RWPE2 (cell line): ENCODE results near the gene FAM118A.

Experiments
- ATAC-seq: fragments of 200-7000 bp; cut with Tn5 transposase; 3 replicates; pipeline ENCODE4 v1.9.1; 2021; ENCODE audit warnings: low read depth
- DNase-seq: peaks from one replicate; pipeline ENCODE4 v3.0.0-alpha.2; 2020; ENCODE audit warnings: low spot score
- H3K27ac ChIP-seq: fragments of 450-650 bp; 2 replicates; pipeline ENCODE4 v1.5.1; 2017; ENCODE audit warnings: mild to moderate bottlenecking; ENCODE audit not compliant: poor library complexity, severe bottlenecking
- H3K27me3 ChIP-seq: fragments of 250-450 bp; sonication (Bioruptor Pico); 2 replicates; pipeline ENCODE4 v1.5.1; 2021; ENCODE audit warnings: mild to moderate bottlenecking, moderate library complexity; ENCODE audit not compliant: insufficient read depth, poor library complexity, severe bottlenecking
- H3K36me3 ChIP-seq: fragments of 250-450 bp; sonication (Bioruptor Pico); 2 replicates; pipeline ENCODE4 v1.5.1; 2020; ENCODE audit warnings: low read depth, mild to moderate bottlenecking, moderate library complexity
- H3K4me1 ChIP-seq: fragments of 250-450 bp; sonication (Bioruptor Pico); 2 replicates; pipeline ENCODE4 v1.5.1; 2021; ENCODE audit warnings: mild to moderate bottlenecking, moderate library complexity; ENCODE audit not compliant: insufficient read depth, poor library complexity, severe bottlenecking
- H3K4me3 ChIP-seq: fragments of 250-450 bp; sonication (Bioruptor Pico); 2 replicates; pipeline ENCODE4 v1.5.1; 2021; ENCODE audit warnings: mild to moderate bottlenecking, moderate library complexity; ENCODE audit not compliant: severe bottlenecking
- H3K9me3 ChIP-seq: fragments of 250-450 bp; sonication (Bioruptor Pico); 2 replicates; pipeline ENCODE4 v1.5.1; 2021; ENCODE audit warnings: mild to moderate bottlenecking, moderate library complexity; ENCODE audit not compliant: severe bottlenecking
- TF ChIP-seq, protein P1 (sequence below): fragments of 450-650 bp; IDR thresholded peaks from one replicate; pipeline ENCODE4 v1.5.1; 2017; ENCODE audit warnings: mild to moderate bottlenecking, moderate library complexity; ENCODE audit not compliant: poor library complexity, severe bottlenecking

FAM118A gene

GRCh38 chr22:45329530-45329936 lies 19.8 kb downstream of the FAM118A start:
- DNase-seq (no peak), ATAC-seq (no peak)
- no peak overlapping the region for H3K27ac ChIP-seq
- TF ChIP-seq, protein P1, sequence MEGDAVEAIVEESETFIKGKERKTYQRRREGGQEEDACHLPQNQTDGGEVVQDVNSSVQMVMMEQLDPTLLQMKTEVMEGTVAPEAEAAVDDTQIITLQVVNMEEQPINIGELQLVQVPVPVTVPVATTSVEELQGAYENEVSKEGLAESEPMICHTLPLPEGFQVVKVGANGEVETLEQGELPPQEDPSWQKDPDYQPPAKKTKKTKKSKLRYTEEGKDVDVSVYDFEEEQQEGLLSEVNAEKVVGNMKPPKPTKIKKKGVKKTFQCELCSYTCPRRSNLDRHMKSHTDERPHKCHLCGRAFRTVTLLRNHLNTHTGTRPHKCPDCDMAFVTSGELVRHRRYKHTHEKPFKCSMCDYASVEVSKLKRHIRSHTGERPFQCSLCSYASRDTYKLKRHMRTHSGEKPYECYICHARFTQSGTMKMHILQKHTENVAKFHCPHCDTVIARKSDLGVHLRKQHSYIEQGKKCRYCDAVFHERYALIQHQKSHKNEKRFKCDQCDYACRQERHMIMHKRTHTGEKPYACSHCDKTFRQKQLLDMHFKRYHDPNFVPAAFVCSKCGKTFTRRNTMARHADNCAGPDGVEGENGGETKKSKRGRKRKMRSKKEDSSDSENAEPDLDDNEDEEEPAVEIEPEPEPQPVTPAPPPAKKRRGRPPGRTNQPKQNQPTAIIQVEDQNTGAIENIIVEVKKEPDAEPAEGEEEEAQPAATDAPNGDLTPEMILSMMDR = no peak
- no peaks in the 10 kb centered on the region for H3K27me3 ChIP-seq
- peaks cover 10% of the 10 kb centered on the region for H3K4me1 ChIP-seq
- H3K4me3 ChIP-seq = no peak overlapping the region
- H3K9me3 ChIP-seq = no peaks in the 10 kb centered on the region
- peaks cover 32% of the 10 kb centered on the region for H3K36me3 ChIP-seq

DNA sequence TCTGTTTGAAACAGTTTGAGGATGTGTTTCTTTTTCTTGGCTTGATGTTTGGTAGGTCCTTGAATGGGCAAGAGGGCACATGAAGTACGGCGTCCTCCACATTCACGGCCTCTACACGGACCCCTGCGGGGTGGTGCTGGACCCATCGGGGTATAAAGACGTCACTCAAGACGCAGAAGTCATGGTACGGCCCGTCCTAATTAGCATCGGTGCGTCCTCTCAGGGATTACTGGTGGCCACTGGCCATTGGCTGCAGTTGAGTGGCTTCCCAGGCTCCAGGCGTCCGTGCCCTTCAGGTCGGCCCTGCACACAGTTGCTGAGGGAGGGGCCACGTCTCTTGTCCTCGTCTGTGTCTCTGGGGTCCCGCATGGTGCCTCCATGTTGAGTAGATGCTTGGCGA lies 20.8 kb downstream of the FAM118A start:
- H3K27ac ChIP-seq = no peak overlapping the region
- H3K27me3 ChIP-seq = no peaks in the 10 kb centered on the region
- H3K36me3 ChIP-seq = peaks cover 34% of the 10 kb centered on the region; the same call in 1 of the 2 replicates
- ATAC-seq (no peak), DNase-seq (no peak)
- H3K9me3 ChIP-seq = no peaks in the 10 kb centered on the region
- TF ChIP-seq, protein P1 = no peak
- H3K4me3 ChIP-seq = no peak overlapping the region
- peaks cover 11% of the 10 kb centered on the region for H3K4me1 ChIP-seq

GRCh38 chr22:45331486-45331885 lies 21.8 kb downstream of the FAM118A start:
- Histone ChIP-seq H3K36me3 (peaks cover 43% of the 10 kb centered on the region), H3K9me3 (no peaks in the 10 kb centered on the region), H3K4me1 (peaks cover 11% of the 10 kb centered on the region), H3K27me3 (no peaks in the 10 kb centered on the region), H3K4me3 (no peak overlapping the region), H3K27ac (no peak overlapping the region)
- no peak for ATAC-seq
- TF ChIP-seq, protein P1 = no peak
- DNase-seq = no peak

DNA sequence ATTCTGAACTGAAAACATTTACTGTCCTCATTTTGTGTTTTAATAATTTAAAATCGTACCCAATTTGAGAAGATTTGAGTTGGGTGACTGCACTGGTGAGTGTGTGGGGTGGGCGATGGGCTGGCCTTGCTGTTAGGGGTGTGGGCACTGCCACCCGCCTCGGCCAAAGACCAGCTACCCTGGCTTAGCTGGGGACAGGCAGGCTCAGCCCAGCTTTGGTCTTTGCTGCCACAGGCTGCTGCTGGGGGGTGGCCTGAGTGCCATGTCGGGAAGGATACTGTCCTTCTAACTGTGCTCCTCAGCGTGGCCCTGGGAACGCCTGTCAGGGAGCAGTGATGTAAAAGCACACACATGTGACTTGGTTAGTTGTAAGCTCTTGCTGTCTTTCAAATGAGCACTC lies 22.3 kb downstream of the FAM118A start:
- Histone ChIP-seq H3K27me3 (no peaks in the 10 kb centered on the region), H3K4me1 (peaks cover 11% of the 10 kb centered on the region), H3K36me3 (peaks cover 46% of the 10 kb centered on the region), H3K9me3 (no peaks in the 10 kb centered on the region), H3K4me3 (no peak overlapping the region), H3K27ac (no peak overlapping the region)
- DNase-seq = no peak
- no peak for ATAC-seq
- TF ChIP-seq, protein P1 = no peak

DNA sequence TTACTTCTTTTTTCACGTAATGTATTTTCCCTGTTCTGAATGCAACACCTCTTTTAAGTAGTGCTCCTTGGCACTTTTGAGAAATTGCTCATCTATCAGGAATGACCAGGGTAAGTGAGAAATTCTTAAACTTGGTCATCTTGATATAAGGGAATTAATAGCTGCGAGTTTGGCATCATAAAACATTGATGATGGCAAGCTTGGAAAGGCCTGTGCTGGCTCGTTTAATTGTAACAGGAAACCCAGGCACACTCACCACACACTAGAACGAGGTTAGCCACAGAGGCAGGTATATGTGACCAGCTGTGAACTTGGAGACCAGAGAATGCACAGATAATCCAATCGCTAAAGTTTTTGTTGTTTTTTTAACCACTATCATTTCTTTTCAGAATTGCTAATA lies 24.3 kb downstream of the FAM118A start:
- Histone ChIP-seq H3K27me3 (no peaks in the 10 kb centered on the region), H3K9me3 (no peaks in the 10 kb centered on the region), H3K4me1 (peaks cover 11% of the 10 kb centered on the region), H3K36me3 (peaks cover 55% of the 10 kb centered on the region), H3K27ac (peak overlapping the region; percentile 56), H3K4me3 (no peak overlapping the region)
- DNase-seq (no peak), ATAC-seq (peak; percentile 95)
- TF ChIP-seq, protein P1 = no peak
